Hematopoietic multipotent progenitor cell (in vitro differentiated cells): ENCODE results near the gene AMOTL2. TPM values are rescaled to one million over a fixed set of nuclear protein-coding genes. Genes with fewer than 3 reads are reported as not detected.

Source experiments
- DNase-seq, 3 donors: peaks; one replicate each; pipeline ENCODE4 v3.0.0-alpha.2; 2011 to 2015; ENCODE audit warnings: low read depth in 2 of 3, low spot score in 2 of 3
- total RNA-seq: library from RNA; depleted of rRNA; stranded (reverse); fragments of >200 nt; gene quantifications from one replicate; pipeline ENCODE4 v1.2.3, GENCODE V29; 2012

Gene AMOTL2
- total RNA-seq, 1 donor: 1.6 TPM

- DNase-seq: no peak
Measured at GRCh38 chr3:134320749-134321148, 53.5 kb downstream of the AMOTL2 start.

GRCh38 chr3:134319931-134320330 lies 54.3 kb downstream of the AMOTL2 start:
- DNase-seq: no peak

GRCh38 chr3:134318166-134318565 lies 56.1 kb downstream of the AMOTL2 start:
- DNase-seq: no peak

GRCh38 chr3:134317106-134317947 lies 56.9 kb downstream of the AMOTL2 start:
- DNase-seq: no peak

- no peak for DNase-seq
Measured at GRCh38 chr3:134315286-134316106, 58.8 kb downstream of the AMOTL2 start.

GRCh38 chr3:134314588-134315285 lies 59.5 kb downstream of the AMOTL2 start:
- no peak for DNase-seq

- DNase-seq: no peak
Measured at GRCh38 chr3:134313847-134314587, 60.2 kb downstream of the AMOTL2 start.

GRCh38 chr3:134312873-134313846 lies 61.1 kb downstream of the AMOTL2 start:
- peak in 1 of 3 donors; percentile 17 for DNase-seq

- DNase-seq: peak in 1 of 3 donors; percentile 26
Measured at GRCh38 chr3:134312072-134312872, 62.0 kb downstream of the AMOTL2 start.

GRCh38 chr3:134311693-134312071 lies 62.6 kb downstream of the AMOTL2 start:
- no peak for DNase-seq

GRCh38 chr3:134311265-134311664 lies 63.0 kb downstream of the AMOTL2 start:
- DNase-seq: no peak

- no peak for DNase-seq
Measured at GRCh38 chr3:134309987-134310700, 64.1 kb downstream of the AMOTL2 start.

- DNase-seq: peak; percentile 56 to 80 (median 67)
Measured at GRCh38 chr3:134308350-134308891, 65.8 kb downstream of the AMOTL2 start.

- DNase-seq: no peak
Measured at GRCh38 chr3:134307425-134307824, 66.8 kb downstream of the AMOTL2 start.

- no peak for DNase-seq
Measured at GRCh38 chr3:134306320-134306719, 67.9 kb downstream of the AMOTL2 start.
